Right forelimb (tissue), 1 donor: ENCODE results near the gene MAP7.
"Not testable (repeated sequence)": the region's sequence is repeated elsewhere in the genome, so short reads cannot be mapped to it uniquely, and the experiment has no call there.

ENCODE experiments used
- DNase-seq: peaks from one replicate; pipeline ENCODE4 v3.0.0-alpha.2; 2018

MAP7 gene

DNA sequence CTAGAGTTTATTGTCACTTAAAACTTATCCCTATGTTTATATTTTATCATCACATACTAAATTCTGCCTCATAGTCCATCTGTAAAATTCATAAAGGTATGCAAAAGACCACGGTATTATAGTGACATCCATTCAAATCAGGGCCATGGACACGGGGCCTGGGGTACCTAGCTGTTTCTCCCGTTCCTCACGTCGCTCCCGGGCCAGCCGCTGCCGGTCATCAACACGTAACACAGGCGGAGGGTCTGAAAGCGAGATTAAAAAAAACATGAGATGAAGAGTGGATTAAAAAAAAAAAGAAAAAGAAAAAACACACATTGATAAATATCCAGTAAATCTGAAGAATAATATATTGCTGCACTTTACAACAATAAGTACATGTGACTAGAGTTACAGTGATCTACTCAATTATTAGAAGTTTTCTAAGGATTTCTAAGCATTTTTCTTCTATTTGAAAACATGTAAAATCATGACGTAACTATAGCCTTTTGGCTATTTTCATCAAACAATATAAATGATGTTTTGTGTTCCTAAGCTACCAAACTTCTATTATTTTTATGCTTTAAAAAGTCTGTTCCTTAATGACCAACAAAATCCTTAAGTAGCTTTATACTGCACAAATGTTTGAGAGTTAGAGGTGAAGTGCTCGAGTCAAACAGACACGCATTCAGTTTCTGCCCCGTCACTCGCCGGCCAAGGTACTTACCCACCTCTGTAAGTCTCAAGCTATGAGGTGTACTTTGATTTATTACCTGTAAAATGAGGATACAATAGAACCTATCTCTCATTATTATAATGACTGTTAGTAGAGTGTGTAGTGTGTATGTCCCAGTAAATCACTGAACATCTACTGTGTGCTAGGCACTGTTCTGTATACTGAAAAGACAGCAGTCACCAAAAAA is 138.5 kb downstream of the MAP7 start:
- DNase-seq = no peak

DNA sequence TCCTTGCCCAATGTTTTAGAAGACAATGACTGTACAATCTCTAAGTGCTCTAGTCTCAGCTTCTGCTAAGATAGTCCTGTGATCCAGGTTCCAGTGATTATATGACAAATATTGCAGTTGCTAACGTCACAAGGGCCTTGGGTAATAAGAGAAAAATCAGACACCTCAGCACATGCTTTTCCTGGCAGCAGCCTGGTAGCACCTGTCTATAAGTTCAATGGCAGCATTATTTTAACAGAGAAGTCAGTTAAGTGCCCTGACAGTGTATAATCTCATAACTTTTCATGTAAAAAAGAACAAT is 139.2 kb downstream of the MAP7 start:
- no peak for DNase-seq

DNA sequence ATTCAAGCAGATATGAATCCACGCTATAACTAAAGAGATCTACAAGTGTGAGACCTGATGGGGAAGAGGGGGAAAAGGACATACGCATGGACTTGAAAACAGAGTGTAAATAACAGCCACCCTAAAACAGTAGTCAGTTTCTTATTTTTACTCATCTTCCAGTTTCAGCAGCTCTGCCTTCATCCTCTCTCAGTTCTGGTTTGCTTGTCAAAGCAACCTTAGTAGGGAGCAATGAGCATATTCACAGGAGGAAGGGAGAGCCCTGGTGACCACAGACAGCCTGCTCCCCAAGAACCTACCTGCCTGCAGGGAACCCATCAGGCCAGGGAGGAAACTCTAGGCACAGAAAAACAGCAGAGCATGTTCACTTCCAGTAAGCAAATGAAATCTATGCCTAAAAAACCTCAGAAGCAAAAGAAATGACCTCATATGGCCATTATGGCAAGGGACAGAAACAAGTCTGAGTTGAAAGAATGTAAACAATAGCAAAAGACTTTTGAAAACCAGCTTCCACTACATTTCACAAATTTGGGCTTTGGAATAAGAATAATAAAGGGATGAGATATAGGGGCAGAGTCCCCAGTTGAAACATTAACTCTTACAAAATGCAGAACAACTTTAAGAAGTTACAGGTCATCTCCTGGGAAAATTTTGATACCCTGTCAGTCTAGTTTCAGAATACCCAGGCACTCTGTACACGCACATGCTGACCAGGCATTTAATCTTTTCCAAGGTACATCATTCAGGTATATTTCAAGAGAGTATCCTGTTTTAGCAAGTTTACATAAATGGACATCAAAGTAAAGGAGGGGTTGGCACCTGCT is 139.8 kb downstream of the MAP7 start:
- DNase-seq = no peak

DNA sequence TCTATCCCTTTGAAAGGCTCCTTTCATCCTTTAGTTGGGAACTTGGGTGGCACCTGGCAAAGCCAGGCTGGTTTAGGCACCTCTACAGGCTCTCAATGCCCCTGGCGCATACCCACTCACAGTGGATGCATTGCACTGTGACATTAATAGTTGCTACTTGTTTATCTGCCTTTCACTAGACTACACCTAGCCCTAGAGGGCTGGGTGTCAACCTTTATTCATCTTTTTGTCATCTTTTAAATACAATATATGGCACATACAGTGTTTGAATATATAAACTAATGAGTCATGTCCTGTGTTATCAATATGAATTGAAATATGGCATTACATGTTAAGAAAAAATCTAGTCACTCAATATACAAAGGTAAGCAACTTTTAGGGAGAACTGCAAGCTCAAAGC is 140.6 kb downstream of the MAP7 start:
- DNase-seq = no peak

DNA sequence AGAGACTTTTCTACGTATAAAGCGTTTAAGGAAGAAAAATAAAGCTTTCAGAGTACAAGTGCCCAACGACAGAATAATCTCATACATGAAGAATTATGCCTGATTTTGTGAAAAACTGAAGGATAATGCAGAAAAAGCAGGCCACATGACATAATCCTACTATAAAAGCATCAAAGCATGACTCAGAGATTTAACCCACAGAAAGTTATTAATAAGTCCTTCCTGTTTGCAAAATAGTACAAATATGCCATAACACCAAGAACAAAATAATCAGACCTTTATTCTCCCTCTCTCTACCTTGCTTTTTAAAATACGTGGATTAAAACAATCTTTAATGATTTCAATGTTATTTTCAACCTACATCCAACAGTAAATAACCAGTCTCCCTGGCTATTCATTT is 142.0 kb downstream of the MAP7 start:
- DNase-seq = no peak

DNA sequence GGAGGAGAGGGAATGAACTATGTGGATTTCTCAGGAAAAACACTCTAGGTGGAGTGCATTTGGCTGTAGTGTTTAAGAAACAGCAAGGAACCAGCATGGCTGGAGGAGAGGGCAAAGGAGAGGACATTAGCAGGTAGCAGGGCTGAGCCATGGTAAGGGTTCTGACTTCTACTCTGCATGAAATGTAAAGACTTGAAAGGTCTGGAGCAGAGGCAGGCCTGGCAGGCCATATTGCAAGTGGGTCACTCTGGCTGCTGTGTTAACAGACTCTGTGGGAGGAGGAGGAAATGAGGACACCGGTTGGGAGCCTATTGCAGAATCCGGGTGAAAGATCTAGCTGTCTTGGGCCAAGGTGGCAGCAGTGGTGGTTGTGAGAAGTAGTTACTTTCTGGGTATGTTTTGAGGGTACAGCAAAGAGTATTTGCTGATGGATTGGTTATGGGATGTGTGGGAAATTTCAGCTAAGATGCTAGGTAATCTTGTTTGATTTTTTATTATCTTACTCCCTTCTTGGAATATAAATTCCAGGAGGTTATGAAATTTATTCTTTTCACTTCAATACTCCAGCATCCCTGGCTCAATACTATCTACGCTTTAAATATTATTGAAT is 144.7 kb downstream of the MAP7 start:
- DNase-seq = no peak

DNA sequence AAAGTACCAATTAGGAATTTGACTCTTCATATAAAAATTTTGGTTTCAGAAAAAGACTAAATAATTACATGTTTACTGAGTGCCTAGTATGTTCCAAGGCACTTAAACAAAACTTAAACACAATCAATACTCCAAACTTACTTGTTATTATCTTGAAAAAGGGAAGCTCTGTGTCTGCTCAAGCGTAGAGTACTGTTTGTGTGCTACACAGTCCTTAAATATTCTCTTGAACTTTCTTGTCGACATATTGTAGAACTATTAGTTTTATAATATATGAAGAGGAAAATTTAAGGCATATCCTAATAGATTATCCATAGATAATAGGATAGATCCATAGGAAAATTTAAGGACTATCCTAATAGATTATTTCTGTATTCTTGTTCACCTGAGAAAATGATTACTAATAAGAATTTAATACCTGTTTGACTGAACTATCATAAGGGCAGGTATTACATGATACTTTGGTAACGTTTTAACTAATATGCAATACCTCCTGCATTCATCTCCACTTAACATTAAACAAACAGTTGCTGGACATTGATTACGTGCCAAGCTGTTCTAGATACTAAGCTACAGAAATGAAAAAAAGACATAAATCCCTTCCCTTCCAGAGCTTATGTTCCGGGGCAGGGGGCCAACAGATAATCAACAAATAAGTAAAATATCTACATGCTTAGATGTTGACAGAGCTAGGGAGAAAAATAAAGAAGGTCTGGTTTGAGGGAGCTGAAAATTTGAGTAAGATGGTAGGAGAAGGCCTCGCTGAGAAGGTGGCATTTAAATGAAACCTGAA is 145.4 kb downstream of the MAP7 start:
- DNase-seq = no peak

DNA sequence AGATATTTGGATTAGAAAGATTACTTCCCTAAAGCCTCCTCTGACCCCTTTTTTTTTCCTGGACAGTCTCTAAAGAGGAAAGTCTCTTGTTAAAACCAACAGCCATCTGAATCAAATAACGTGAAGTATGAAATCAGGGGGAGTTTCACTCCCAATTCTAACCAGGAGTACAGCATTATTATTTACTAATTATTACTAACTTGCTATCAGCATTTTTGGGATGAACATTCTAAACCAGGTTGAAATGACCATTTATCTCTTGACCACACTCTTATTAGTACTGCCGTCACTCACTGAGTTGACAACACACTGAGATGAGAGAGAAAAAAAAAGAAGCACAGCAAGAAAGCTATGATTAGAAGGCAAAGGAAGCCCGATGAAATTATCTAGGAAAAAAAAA is 146.2 kb downstream of the MAP7 start:
- DNase-seq = no peak

DNA sequence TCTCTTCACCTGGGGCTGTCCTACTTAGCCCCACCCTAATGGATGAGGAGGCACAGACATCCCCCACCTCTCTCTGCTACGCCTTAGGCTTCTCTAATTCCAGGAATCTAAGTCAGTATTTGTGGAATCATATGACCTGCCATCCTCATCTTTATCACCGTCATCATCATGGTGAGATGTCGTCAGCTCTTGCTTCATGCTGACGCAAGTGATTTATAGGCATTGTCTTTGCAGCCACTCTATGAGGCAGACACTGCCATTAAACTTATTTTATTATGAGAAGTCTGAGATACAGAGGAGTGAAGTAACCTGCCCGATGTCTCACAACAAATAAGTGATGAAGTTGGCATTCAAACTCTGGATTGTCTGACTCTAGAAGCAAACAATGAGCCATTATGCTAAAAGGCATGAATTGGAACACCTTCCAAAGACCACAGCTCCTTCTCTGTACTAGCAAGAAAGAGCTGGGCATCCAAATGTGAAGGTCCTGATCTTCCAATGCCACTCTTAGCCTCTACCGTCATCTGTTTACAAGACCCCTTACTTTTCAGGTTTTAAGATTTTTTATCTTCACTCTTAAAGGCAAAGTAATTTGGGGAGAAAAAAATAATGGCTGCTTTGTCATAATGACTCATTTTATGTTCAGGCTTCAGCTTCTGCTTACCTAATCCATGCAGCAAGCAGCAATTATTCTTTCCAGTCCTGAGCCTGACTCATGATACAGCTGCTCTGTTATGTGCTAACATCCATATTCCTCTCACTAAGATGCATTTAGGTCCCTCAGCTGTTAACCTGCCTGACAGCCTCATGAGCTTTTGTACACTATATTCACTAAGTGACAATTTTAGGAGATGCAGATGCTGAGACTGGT is 146.9 kb downstream of the MAP7 start:
- DNase-seq = no peak

DNA sequence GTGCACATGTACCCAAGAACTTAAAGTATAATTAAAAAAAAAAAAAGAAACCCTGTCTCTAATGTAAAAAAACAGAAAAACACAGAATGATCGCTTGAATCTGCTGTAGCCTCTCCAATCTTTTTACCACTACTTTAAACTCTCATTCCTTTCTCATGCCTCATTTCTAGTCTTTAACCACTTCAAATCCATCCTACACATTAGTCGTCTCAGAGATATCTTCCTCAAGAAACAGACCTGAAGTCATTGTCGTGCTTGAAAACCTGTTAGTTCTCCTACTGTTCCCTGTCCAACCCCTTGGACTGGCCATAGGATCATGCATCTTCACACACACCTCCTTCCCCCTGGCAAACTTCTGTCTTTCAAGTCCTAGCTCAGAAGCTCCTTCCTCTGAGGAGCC is 148.5 kb downstream of the MAP7 start:
- no peak for DNase-seq

DNA sequence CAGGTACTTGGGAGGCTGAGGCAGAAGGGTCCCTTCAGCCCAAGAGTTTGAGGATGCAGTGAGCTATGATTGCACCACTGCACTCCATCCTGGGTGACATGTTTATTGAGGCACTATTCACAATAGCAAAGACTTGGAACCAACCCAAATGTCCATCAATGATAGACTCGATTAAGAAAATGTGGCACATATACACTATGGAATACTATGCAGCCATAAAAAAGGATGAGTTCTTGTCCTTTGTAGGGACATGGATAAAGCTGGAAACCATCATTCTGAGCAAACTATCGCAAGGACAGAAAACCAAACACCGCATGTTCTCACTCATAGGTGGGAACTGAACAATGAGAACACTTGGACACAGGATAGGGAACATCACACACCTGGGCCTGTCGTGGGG is 149.0 kb downstream of the MAP7 start:
- DNase-seq = not testable (repeated sequence)

DNA sequence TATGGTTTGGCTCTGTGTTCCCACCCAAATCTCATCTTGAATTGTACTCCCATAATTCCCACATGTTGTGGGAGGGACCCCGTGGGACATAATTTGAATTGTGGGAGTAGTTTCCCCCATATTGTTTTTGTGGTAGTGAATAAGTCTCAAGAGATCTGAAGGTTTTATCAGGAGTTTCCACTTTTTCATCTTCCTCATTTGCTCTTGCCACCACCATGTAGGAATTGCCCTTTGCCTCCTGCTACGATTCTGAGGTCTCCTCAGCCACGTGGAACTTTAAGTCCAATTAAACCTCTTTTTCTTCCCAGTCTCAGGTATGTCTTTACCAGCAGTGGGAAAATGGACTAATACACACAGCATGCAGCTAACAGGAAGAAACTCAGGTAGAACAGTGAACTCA is 151.8 kb downstream of the MAP7 start:
- DNase-seq = no peak

DNA sequence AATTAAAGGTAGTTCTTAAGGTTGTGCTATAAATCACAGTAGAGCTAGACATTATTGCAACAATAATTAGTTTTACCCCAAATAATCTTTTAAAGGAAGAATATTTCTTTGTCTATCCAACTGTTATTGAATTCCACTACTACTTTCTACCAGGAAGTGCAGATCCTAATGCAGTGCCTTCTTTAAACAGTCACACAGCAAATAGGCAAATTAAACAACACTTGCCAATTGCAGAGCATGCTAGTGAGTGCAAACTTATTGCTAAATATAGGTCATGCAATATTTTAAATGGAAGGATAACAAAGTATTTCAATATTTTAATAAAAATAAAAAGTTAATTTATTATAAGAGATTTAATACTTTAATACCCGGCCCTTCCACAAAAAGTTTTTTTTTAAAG is 153.3 kb downstream of the MAP7 start:
- DNase-seq = no peak

DNA sequence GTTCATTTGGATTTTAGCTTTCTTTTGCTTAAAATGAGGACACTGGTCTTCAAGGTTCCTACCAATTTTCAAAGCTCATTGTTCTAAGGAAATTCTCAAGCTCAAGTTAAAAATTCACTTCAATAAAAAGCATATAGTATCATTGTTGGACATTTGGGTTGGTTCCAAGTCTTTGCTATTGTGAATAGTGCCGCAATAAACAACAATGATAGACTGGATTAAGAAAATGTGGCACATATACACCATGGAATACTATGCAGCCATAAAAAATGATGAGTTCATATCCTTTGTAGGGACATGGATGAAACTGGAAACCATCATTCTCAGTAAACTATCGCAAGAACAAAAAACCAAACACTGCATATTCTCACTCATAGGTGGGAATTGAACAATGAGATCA is 159.3 kb downstream of the MAP7 start:
- DNase-seq = not testable (repeated sequence)

DNA sequence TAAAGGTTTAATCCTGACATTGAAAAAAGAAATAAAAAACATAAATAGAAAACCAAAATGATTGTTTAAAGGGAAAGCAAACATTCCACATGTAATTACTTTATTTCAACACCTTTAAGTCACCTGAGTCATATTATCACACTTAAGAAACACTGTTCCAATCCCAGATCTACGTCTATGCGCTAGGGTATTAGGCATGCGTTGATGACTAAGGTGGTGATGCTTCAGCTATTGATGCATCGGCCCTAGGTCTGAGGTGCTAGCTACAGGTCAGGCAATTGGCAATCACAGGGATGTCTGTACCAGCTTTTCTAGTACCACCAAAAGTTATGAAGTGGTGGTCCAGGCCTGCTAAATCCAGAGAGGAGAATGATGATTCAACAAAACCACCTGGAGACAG is 162.9 kb downstream of the MAP7 start:
- no peak for DNase-seq

DNA sequence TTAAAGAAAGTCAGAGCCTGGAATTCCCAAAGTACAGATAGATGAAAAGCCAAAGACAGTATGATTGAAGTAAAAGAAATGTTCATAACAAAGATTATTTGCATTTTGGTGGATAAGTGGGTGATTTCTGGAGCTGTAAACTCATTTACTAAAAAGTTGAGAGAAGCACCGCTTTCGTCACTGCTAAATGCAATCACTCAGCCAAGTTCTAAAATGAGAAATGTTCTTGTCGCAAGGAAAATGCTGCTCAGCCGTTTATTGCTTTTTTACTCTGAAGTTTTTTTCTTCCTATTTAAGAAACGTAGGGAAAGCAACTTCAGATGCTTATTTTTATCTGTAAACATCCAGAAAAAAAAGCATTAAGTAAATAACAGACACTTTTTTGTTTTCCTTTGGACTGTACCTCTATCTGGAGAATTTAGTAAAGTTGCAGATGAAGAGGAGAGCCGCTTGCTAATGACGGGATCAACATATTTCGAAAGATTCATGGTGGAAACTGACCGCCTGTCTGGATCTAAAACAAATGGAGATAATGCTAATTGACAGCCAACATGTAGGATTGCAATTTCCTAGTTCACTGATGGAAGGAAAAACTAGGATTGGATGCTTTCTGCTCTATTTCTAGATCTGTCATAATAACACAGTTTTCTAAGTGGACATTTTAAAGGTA is 166.8 kb downstream of the MAP7 start:
- DNase-seq = no peak

DNA sequence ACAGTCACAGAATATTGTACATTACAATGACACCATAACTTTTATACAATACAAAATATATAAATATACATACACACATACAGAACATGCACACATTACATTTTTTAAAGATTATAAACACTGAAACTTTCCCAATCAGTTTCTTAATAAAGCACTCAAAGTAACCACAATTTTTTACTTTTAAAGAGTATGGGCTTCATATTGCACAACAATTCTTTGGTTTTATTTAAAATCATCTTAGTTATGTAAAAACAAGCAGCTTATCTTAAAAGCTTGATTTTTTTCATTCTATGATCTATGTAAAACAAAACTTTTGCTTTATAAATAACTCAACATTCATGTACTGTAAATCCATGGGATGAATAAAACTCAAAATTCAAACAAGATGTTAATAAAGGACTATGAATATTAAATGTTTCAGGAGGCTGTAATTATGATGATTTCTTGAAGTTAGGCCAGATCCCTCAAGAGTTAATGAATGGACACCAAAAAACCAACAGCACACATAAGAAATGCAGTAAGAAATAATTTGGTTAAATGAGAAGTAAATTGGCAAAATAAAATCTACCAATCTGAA is 167.5 kb downstream of the MAP7 start:
- no peak for DNase-seq

DNA sequence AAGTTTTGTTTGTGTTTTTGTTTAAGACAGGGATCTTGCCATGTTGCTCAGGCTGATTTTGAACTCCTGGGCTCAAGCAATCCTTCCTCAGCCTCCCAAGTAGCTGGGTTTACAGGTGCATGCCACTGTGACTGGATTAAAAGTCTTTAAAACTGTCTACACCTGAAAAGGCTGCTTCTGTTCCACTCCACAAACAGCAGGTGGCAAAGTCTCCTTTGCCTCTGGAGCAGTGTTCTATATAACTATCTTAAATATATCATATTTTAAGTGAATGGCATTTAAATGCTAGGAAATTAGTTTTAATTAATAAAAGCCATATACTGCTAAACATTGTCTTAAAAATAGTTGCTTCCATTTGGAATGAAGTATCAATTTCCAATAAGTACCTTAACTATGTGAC is 171.3 kb downstream of the MAP7 start:
- no peak for DNase-seq

DNA sequence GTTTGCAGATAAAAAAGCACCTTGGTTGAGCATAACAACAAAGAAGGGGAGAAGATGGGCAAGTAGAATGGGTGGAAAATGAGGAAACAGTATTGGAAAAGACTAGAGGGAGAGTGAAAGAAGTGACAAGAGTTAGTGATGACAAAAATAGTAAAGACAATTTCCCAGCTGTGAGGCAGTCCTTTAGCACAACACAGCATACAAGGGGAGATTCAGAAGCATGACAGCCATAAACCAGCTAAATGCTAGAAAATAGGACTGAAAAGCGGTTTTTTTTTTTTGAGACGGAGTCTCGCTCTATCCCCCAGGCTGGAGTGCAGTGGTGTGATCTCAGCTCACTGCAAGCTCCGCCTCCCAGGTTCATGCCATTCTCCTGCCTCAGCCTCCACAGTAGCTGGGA is 174.4 kb downstream of the MAP7 start:
- DNase-seq = not testable (repeated sequence)

DNA sequence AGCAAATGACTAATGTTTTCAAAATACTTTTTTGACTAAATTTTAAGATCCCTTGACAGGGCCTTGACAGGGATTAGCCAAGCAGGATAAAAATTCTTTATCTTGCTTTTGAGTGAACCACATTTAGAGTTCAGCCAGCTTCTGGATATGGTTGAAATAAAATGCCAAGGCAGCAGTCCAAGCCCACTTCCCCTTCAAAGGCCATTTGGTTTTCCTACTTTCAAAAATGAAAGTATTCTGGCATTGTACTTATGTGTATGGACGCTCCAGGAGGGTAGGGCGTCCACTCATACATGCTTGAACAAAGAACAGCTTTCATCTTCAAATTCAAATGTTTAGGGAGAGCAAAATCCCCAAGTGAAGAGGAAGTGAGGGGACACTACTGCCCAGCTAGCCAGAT is 178.3 kb downstream of the MAP7 start:
- no peak for DNase-seq
